ENCODE data around the gene ZACN.

GRCh38 chr17:76033139-76033538 lies 45.8 kb upstream of the ZACN start:
- TF ChIP-seq CTCF (IDR thresholded peaks at IDR 0.05), result no peak
- TF ChIP-seq POLR2A (IDR thresholded peaks at IDR 0.05), result no peak
